ENCODE data around the gene CLCA2.
"Not testable (repeated sequence)": the region's sequence is repeated elsewhere in the genome, so short reads cannot be mapped to it uniquely, and the experiment has no call there.

The CLCA2 gene

DNA sequence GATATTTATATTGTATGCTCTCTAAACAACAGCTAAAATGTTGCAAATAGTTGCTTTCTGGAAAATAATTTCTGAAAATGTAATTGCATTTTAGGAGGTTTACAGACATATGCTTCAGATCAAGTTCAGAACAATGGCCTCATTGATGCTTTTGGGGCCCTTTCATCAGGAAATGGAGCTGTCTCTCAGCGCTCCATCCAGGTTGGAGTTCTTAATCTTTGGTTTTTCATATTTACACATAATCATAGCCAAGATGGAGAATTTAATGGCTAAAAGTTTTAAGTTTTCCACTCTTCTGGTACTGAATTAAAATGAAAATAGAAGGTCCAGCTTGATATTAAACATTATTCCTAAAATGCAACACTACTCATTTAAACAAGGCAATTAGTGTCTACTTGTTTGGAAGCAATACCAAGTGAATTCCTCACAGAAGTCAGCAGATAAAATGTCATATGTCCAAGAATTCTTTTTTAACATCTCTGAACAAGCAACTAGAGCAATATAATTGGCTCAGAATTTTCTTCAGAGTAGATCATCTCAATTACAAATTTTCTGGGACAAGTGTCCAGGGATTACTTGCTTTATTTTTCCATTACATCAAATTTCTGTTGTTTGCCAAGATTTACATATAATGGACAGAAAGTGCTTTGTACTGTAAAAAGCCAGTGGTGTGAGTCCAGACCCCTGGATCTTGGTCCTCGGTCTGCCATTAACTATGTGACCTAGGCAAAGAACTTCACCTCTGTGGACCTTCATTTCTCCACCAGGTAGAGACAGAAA lies 67.4 kb downstream of the CLCA2 start:
- no peak overlapping the region for H3K4me3 ChIP-seq (ENCODE audit: low read depth, low read length)
- TF ChIP-seq, protein P1, sequence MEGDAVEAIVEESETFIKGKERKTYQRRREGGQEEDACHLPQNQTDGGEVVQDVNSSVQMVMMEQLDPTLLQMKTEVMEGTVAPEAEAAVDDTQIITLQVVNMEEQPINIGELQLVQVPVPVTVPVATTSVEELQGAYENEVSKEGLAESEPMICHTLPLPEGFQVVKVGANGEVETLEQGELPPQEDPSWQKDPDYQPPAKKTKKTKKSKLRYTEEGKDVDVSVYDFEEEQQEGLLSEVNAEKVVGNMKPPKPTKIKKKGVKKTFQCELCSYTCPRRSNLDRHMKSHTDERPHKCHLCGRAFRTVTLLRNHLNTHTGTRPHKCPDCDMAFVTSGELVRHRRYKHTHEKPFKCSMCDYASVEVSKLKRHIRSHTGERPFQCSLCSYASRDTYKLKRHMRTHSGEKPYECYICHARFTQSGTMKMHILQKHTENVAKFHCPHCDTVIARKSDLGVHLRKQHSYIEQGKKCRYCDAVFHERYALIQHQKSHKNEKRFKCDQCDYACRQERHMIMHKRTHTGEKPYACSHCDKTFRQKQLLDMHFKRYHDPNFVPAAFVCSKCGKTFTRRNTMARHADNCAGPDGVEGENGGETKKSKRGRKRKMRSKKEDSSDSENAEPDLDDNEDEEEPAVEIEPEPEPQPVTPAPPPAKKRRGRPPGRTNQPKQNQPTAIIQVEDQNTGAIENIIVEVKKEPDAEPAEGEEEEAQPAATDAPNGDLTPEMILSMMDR (IDR thresholded peaks at IDR 0.05; ENCODE audit: insufficient read depth, low read length, missing control alignments) = no peak
- ChIA-PET CTCF (interaction anchor here (0.8 to 8.2 kb wide), 4 partner anchors 11 to 18 kb away, joined by 3 to 112 read pairs (median 30); no protein-coding TSS in a partner anchor), POLR2A (no interaction called here)
- DNase-seq (ENCODE audit: low read depth, low spot score) = no peak

DNA sequence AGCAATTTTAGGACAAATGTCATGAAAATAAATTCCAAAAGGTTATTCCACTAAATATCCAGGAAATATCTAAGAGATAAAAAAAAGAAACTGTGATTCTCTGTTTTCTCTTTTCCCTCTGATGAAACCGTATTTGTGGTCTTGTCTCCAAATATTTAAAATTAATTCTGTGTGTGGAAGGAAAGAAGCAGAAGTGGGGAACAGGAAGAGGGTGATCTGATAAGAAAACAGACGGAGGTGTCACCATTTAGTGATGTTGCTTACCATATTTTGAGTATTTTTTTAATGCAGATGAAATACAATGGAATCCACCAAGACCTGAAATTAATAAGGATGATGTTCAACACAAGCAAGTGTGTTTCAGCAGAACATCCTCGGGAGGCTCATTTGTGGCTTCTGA lies 74.3 kb downstream of the CLCA2 start:
- CTCF ChIA-PET = interaction anchor here (2.9 to 12.2 kb wide), 7 partner anchors 11 to 122 kb away, joined by 16 to 198 read pairs (median 30); no protein-coding TSS in a partner anchor
- POLR2A ChIA-PET = no interaction called here
- no peak for DNase-seq (ENCODE audit: low read depth, low spot score)
- TF ChIP-seq, protein P1 (IDR thresholded peaks at IDR 0.05; ENCODE audit: insufficient read depth, low read length, missing control alignments) = no peak
- no peak overlapping the region for H3K4me3 ChIP-seq (ENCODE audit: low read depth, low read length)

- no peak overlapping the region for H3K4me3 ChIP-seq (ENCODE audit: low read depth, low read length)
- POLR2A ChIA-PET = interaction anchor here (1.0 kb wide), 1 partner anchor 205 kb away, joined by 3 read pairs; no protein-coding TSS in a partner anchor
- no peak for DNase-seq (ENCODE audit: low read depth, low spot score)
- CTCF ChIA-PET = interaction anchor here (0.6 to 12.2 kb wide), 30 partner anchors 9 to 1991 kb away, joined by 3 to 198 read pairs (median 4); partner anchors contain the start of genes ODF2L and SH3GLB1
- TF ChIP-seq, protein P1 (IDR thresholded peaks at IDR 0.05; ENCODE audit: insufficient read depth, low read length, missing control alignments) = peak; percentile 33
Observed at GRCh38 chr1:86499987-86500593, 76.1 kb downstream of the CLCA2 start.

DNA sequence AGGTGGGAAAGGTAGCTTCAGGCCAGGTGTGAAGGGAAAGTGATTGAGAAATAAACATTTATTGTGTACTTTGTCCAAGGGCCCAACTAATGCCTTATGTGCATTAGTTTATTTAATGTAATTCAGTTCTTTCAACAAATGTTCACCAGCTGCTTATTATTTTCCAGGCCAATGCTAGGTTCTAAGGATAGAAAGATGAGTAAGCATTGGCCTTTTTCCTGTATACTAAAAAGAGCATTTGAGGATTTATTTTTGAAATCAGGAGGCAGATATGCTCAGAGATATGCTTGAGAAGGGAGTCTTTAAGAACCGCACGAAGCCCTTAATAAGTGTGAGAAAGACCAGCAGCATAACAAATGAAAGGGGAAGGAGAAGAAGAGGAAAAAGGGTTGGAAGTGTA lies 76.7 kb downstream of the CLCA2 start:
- ChIA-PET POLR2A (interaction anchor here (1.0 kb wide), 1 partner anchor 205 kb away, joined by 3 read pairs; no protein-coding TSS in a partner anchor), CTCF (interaction anchor here (0.6 to 12.2 kb wide), 28 partner anchors 8 to 1991 kb away, joined by 3 to 198 read pairs (median 4); partner anchors contain the start of genes ODF2L and SH3GLB1)
- TF ChIP-seq, protein P1 (IDR thresholded peaks at IDR 0.05; ENCODE audit: insufficient read depth, low read length, missing control alignments) = no peak
- no peak overlapping the region for H3K4me3 ChIP-seq (ENCODE audit: low read depth, low read length)
- DNase-seq (ENCODE audit: low read depth, low spot score) = no peak

DNA sequence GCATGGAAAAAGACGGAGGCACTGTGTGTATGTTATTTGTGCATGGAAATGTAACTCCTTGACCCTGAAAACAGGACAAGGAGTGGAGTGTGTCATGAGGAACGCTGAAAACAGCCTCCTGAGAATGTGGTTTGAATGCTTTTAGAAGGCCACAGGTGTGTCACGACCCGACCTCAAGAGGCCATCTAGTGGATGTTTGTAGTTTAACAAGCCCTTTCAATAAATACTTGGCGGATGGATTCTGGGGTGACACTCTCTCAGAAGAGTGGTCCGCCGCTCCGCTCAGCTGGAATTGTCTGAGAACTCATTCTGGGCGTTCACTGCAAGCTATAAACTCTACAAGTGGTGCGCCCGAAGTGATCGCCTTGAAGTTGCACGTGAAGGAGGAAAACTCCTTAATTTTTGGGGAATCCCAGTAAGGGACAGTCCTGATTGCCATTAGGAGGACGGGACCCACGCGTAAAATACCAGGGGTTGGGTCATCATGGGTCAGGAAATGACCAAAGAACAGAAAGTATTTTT lies 78.2 kb downstream of the CLCA2 start:
- POLR2A ChIA-PET; DNase-seq (ENCODE audit: low read depth, low spot score); H3K4me3 ChIP-seq (ENCODE audit: low read depth, low read length): not testable (repeated sequence)
- CTCF ChIA-PET = interaction anchor here (0.7 to 12.2 kb wide), 20 partner anchors 9 to 203 kb away, joined by 3 to 198 read pairs (median 6); partner anchors contain the start of genes ODF2L and SH3GLB1
- TF ChIP-seq, protein P1 (IDR thresholded peaks at IDR 0.05; ENCODE audit: insufficient read depth, low read length, missing control alignments) = peak; percentile 7

Measured in AG04449 (cell line).